GM19467 (cell line): ENCODE results near the gene CKMT1B.
"Not testable (repeated sequence)": the region's sequence is repeated elsewhere in the genome, so short reads cannot be mapped to it uniquely, and the experiment has no call there.

Experiments
- ATAC-seq: cut with Tn5 transposase; IDR thresholded peaks from one replicate; pipeline ENCODE4 v1.9.1; 2021; ENCODE audit warnings: mild to moderate bottlenecking, moderate library complexity; ENCODE audit not compliant: unreplicated experiment

CKMT1B gene

GRCh38 chr15:43593328-43594190, at the start of gene CKMT1B:
Gene CKMT1B (plus strand): TSS chr15:43594027. CDS start chr15:43594219, 192 bp downstream.
- not testable (repeated sequence) for ATAC-seq

GRCh38 chr15:43544266-43544665, 49.6 kb upstream of the CKMT1B start:
- no peak for ATAC-seq

- ATAC-seq = no peak
These were observed 48.4 kb upstream of the CKMT1B start for GRCh38 chr15:43545426-43545825.

- no peak for ATAC-seq
These were observed 46.3 kb upstream of the CKMT1B start for GRCh38 chr15:43547539-43547938.

GRCh38 chr15:43550527-43551363, 43.1 kb upstream of the CKMT1B start:
- ATAC-seq = no peak

GRCh38 chr15:43552256-43552655, 41.6 kb upstream of the CKMT1B start:
- ATAC-seq = no peak

GRCh38 chr15:43552986-43553385, 40.8 kb upstream of the CKMT1B start:
- no peak for ATAC-seq

- not testable (repeated sequence) for ATAC-seq
These were observed 31.1 kb upstream of the CKMT1B start for GRCh38 chr15:43562753-43563152.

- ATAC-seq = not testable (repeated sequence)
These were observed 30.0 kb upstream of the CKMT1B start for GRCh38 chr15:43563793-43564192.

GRCh38 chr15:43566615-43567014, 27.2 kb upstream of the CKMT1B start:
- not testable (repeated sequence) for ATAC-seq

- ATAC-seq = not testable (repeated sequence)
These were observed 19.2 kb upstream of the CKMT1B start for GRCh38 chr15:43574607-43575006.

- ATAC-seq = peak; percentile 97
These were observed 3.9 kb upstream of the CKMT1B start, which contains the start of gene PPIP5K1 for GRCh38 chr15:43589778-43590466. Gene PPIP5K1 (minus strand): TSS chr15:43590208. CDS start chr15:43584504, 5,704 bp downstream.

- not testable (repeated sequence) for ATAC-seq
These were observed 986 bp upstream of the CKMT1B start for GRCh38 chr15:43592841-43593240.

- not testable (repeated sequence) for ATAC-seq
These were observed 5.3 kb downstream of the CKMT1B start for GRCh38 chr15:43599131-43599530.

GRCh38 chr15:43600200-43600599, 6.4 kb downstream of the CKMT1B start:
- not testable (repeated sequence) for ATAC-seq

GRCh38 chr15:43602233-43602632, 8.4 kb downstream of the CKMT1B start:
- not testable (repeated sequence) for ATAC-seq

GRCh38 chr15:43617750-43618149, 23.9 kb downstream of the CKMT1B start:
- not testable (repeated sequence) for ATAC-seq

- not testable (repeated sequence) for ATAC-seq
These were observed 24.9 kb downstream of the CKMT1B start, which contains the start of gene STRC for GRCh38 chr15:43618700-43619099. Gene STRC (minus strand): TSS chr15:43618800. CDS start chr15:43618722, 78 bp downstream.

- ATAC-seq = not testable (repeated sequence)
These were observed 28.4 kb downstream of the CKMT1B start for GRCh38 chr15:43622068-43622799.

- ATAC-seq = no peak
These were observed 31.3 kb downstream of the CKMT1B start for GRCh38 chr15:43625106-43625505.
